Body of pancreas (tissue), 4 donors: ENCODE data around the gene NRP1. TPM values are rescaled to one million over a fixed set of nuclear protein-coding genes. Genes with fewer than 3 reads are reported as not detected.

Experiments
- ATAC-seq: fragments of 150-250 bp; one replicate; pipeline ENCODE4 v1.9.1; 2016
- DNase-seq, 4 donors: peaks; one replicate each; pipeline ENCODE4 v3.0.0-alpha.2; 2019
- H3K27ac ChIP-seq, 4 donors: fragments of 200-600 bp; sonication (generic); 1 replicate in 3 of 4; 2 replicates in 1 of 4; pipeline versions ENCODE4 v1.5.1 to v1.6.1; 2016 to 2019; ENCODE audit warnings: mild to moderate bottlenecking in 1 of 4, mixed read lengths in 1 of 4, moderate library complexity in 1 of 4
- H3K27me3 ChIP-seq, 2 donors: fragments of 200-600 bp; sonication (generic); one replicate each; pipeline ENCODE4 v1.6.0; 2016; ENCODE audit warnings: mild to moderate bottlenecking in 1 of 2
- H3K36me3 ChIP-seq, 2 donors: fragments of 200-600 bp; sonication (generic); replicated peaks in 1 of 2; 2 replicates each; pipeline ENCODE4 v1.5.1; 2016; ENCODE audit warnings: low read depth in 2 of 2; ENCODE audit not compliant: insufficient read depth in 1 of 2
- H3K4me1 ChIP-seq: fragments of 200-600 bp; sonication (generic); one replicate; pipeline ENCODE4 v1.6.0; 2016
- H3K4me3 ChIP-seq, 2 donors: fragments of 200-600 bp; sonication (generic); 1 replicate in 1 of 2; 2 replicates in 1 of 2; pipeline ENCODE4 v1.5.1; 2016 to 2019
- H3K9me3 ChIP-seq, 3 donors: fragments of 200-600 bp; sonication (generic); 1 replicate in 2 of 3; 2 replicates in 1 of 3; pipeline ENCODE4 v1.5.1; 2016
- POLR2A ChIP-seq, 3 donors: fragments of 450-650 bp; IDR thresholded peaks; one replicate each; pipeline ENCODE4 v1.6.1; 2016; ENCODE audit warnings: antibody characterized with exemption in 3 of 3, mild to moderate bottlenecking in 2 of 3
- WGBS, 2 donors: methylation state at CpG; one replicate each; pipeline ENCODE4 v1.1.5; 2017; 5-methylcytosine and 5-hydroxymethylcytosine counted together
- intact Hi-C: fragments of 100-400 bp; cut with DNase I; formaldehyde crosslinking; loops from one replicate; pipeline ENCODE4 v1.15.1; 2023
- total RNA-seq, 2 donors: library from RNA; depleted of rRNA; stranded (reverse); fragments of >200 nt; gene quantifications; one replicate each; pipeline ENCODE4 v1.1.0, GENCODE V29; 2016
- TF ChIP-seq, protein P1 (sequence below), 7 experiments: fragments of 450-650 bp in 4 of 7; fragments of 200-600 bp in 3 of 7; sonication (generic) in 3 of 7; IDR thresholded peaks; one replicate each; pipeline ENCODE4 v1.5.1; 2016 to 2019; ENCODE audit warnings: antibody characterized with exemption in 7 of 7

Gene NRP1
- total RNA-seq, 2 donors from 2014 or later: 37.6 to 62.6 TPM

- DNase-seq: no peak
- Histone ChIP-seq H3K4me3 (no peak overlapping the region), H3K36me3 (no peaks in the 10 kb centered on the region), H3K27ac (no peak overlapping the region), H3K9me3 (no peaks in the 10 kb centered on the region), H3K27me3 (no peaks in the 10 kb centered on the region), H3K4me1 (no peaks in the 10 kb centered on the region)
- intact Hi-C loops: no loop called here
- TF ChIP-seq POLR2A (IDR thresholded peaks at IDR 0.05): no peak
- TF ChIP-seq, protein P1, sequence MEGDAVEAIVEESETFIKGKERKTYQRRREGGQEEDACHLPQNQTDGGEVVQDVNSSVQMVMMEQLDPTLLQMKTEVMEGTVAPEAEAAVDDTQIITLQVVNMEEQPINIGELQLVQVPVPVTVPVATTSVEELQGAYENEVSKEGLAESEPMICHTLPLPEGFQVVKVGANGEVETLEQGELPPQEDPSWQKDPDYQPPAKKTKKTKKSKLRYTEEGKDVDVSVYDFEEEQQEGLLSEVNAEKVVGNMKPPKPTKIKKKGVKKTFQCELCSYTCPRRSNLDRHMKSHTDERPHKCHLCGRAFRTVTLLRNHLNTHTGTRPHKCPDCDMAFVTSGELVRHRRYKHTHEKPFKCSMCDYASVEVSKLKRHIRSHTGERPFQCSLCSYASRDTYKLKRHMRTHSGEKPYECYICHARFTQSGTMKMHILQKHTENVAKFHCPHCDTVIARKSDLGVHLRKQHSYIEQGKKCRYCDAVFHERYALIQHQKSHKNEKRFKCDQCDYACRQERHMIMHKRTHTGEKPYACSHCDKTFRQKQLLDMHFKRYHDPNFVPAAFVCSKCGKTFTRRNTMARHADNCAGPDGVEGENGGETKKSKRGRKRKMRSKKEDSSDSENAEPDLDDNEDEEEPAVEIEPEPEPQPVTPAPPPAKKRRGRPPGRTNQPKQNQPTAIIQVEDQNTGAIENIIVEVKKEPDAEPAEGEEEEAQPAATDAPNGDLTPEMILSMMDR (IDR thresholded peaks at IDR 0.05): no peak
- ATAC-seq: no peak
- WGBS, 2 donors: 90 to 91% methylated on average over 7 of the region's 7 CpGs
Measured at GRCh38 chr10:33320288-33320687, 14.2 kb downstream of the NRP1 start.

DNA sequence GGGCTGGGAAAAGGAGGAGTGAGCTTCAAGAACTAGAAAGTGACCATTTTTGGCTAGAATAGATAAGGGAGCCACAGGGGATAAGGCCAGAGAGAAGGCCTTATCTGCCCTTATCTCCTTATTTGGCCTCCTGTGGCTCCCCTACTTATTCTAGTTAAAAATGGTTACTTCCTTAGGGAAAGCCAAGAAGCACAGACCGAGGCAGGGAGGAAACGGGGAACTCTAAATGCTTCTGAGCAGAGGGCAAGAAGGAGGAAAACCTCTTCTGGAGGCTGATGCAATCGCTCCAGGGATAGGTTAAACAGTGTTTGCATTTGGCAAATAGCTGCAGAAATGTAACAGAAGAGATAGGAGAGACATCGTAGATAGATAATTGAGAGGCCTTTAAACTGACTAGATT is 18.6 kb downstream of the NRP1 start:
- Histone ChIP-seq H3K36me3 (no peaks in the 10 kb centered on the region), H3K27ac (no peak overlapping the region), H3K9me3 (no peaks in the 10 kb centered on the region), H3K4me1 (no peaks in the 10 kb centered on the region), H3K27me3 (no peaks in the 10 kb centered on the region), H3K4me3 (no peak overlapping the region)
- intact Hi-C loops: no loop called here
- TF ChIP-seq POLR2A (IDR thresholded peaks at IDR 0.05): no peak
- TF ChIP-seq, protein P1 (IDR thresholded peaks at IDR 0.05): no peak
- DNase-seq: no peak
- no peak for ATAC-seq
- 55 to 58% methylated on average over 4 of the region's 4 CpGs for WGBS, 2 donors

GRCh38 chr10:33314811-33315561 is 19.5 kb downstream of the NRP1 start:
- WGBS, 2 donors: 57% methylated on average over 5 of the region's 5 CpGs

GRCh38 chr10:33311640-33312039 is 22.8 kb downstream of the NRP1 start:
- H3K4me1 ChIP-seq: no peaks in the 10 kb centered on the region
- no peaks in the 10 kb centered on the region for H3K9me3 ChIP-seq
- no peak for ATAC-seq
- H3K27ac ChIP-seq: no peak overlapping the region
- TF ChIP-seq, protein P1 (IDR thresholded peaks at IDR 0.05): no peak
- no peak for TF ChIP-seq POLR2A (IDR thresholded peaks at IDR 0.05)
- WGBS, 2 donors: 43 to 57% methylated on average over 1 of the region's 1 CpG
- no peaks in the 10 kb centered on the region for H3K27me3 ChIP-seq
- no peaks in the 10 kb centered on the region for H3K36me3 ChIP-seq
- intact Hi-C loops: no loop called here
- DNase-seq: no peak
- no peak overlapping the region for H3K4me3 ChIP-seq

More at GRCh38 chr10:33314811-33315561, 19.5 kb downstream of the NRP1 start:
- intact Hi-C loops: no loop called here
- no peak for DNase-seq
- H3K9me3 ChIP-seq: no peaks in the 10 kb centered on the region
- no peak for TF ChIP-seq POLR2A (IDR thresholded peaks at IDR 0.05)
- TF ChIP-seq, protein P1 (IDR thresholded peaks at IDR 0.05): no peak
- ATAC-seq: no peak
- H3K36me3 ChIP-seq: no peaks in the 10 kb centered on the region
- no peak overlapping the region for H3K4me3 ChIP-seq
- no peak overlapping the region for H3K27ac ChIP-seq
- H3K27me3 ChIP-seq: no peaks in the 10 kb centered on the region
- no peaks in the 10 kb centered on the region for H3K4me1 ChIP-seq

DNA sequence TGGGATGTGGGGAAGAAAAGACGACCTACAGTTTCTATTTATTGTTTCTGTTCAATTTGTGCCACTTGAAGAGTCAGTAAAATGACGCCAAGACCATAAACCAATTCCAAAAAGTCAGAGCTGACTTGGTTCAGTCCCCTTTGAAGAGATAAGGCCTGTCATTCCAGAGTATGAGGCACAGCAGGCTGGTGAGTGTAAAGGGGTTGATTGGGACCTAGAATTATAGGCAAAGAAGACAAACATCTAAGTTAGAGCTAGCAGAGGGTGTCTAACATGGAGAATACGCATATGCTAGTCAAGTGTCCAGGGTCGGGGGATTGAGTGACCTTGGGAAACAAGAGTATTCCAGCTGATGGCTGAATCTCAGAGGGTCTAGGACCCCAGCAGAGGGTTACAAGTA is 23.6 kb downstream of the NRP1 start:
- Histone ChIP-seq H3K27me3 (no peaks in the 10 kb centered on the region), H3K4me3 (no peak overlapping the region), H3K27ac (no peak overlapping the region), H3K36me3 (no peaks in the 10 kb centered on the region), H3K4me1 (no peaks in the 10 kb centered on the region), H3K9me3 (no peaks in the 10 kb centered on the region)
- no peak for TF ChIP-seq POLR2A (IDR thresholded peaks at IDR 0.05)
- TF ChIP-seq, protein P1 (IDR thresholded peaks at IDR 0.05): no peak
- intact Hi-C loops: no loop called here
- ATAC-seq (no peak), DNase-seq (no peak)
- WGBS, 2 donors: 78 to 82% methylated on average over 4 of the region's 4 CpGs
